ENCODE results near the gene SLC15A1. TPM values are rescaled to one million over a fixed set of nuclear protein-coding genes. Genes with fewer than 3 reads are reported as not detected.
"Not testable (repeated sequence)": the region's sequence is repeated elsewhere in the genome, so short reads cannot be mapped to it uniquely, and the experiment has no call there.

Gene SLC15A1
- total and polyA plus RNA-seq, 7 experiments from 2014 or later = not detected

GRCh38 chr13:98647121-98647520 is 105.4 kb downstream of the SLC15A1 start:
- ATAC-seq = no peak
- intact Hi-C loops (cut with micrococcal nuclease) = no loop called here
- Histone ChIP-seq H3K27ac (ENCODE audit: low read depth, low read length) (no peak overlapping the region), H3K9me3 (ENCODE audit: control insufficient read depth in 2 of 3, low read length in 3 of 3) (no peaks in the 10 kb centered on the region), H3K27me3 (ENCODE audit: control insufficient read depth in 2 of 2, insufficient read depth in 2 of 2, low read length in 2 of 2) (no peaks in the 10 kb centered on the region), H3K36me3 (ENCODE audit: control insufficient read depth in 2 of 3, insufficient read depth in 3 of 3, low read length in 3 of 3) (no peaks in the 10 kb centered on the region), H3K4me3 (ENCODE audit: low read length) (no peak overlapping the region), H3K4me1 (ENCODE audit: control insufficient read depth in 2 of 2, insufficient read depth in 2 of 2, low read length in 2 of 2) (no peaks in the 10 kb centered on the region)
- no peak overlapping the region for H3K4me3 Mint-ChIP-seq
- DNase-seq = no peak
- no peaks in the 10 kb centered on the region for H3K4me1 Mint-ChIP-seq
- ChIA-PET POLR2A (no interaction called here), CTCF (interaction anchor here (0.8 kb wide), 1 partner anchor 173 kb away, joined by 3 read pairs; no protein-coding TSS in a partner anchor)
- H3K36me3 Mint-ChIP-seq = no peaks in the 10 kb centered on the region
- no peak overlapping the region for H3K27ac Mint-ChIP-seq
- no peaks in the 10 kb centered on the region for H3K9me3 Mint-ChIP-seq
- peaks cover 0 to 27% (median 5%) of the 10 kb centered on the region in 5 donors for H3K27me3 Mint-ChIP-seq

- DNase-seq (no peak), ATAC-seq (no peak)
- ChIA-PET CTCF (interaction anchor here (0.7 kb wide), 1 partner anchor 9 kb away, joined by 4 read pairs; no protein-coding TSS in a partner anchor), POLR2A (no interaction called here)
- H3K36me3 ChIP-seq (ENCODE audit: control insufficient read depth in 2 of 3, insufficient read depth in 3 of 3, low read length in 3 of 3) = no peaks in the 10 kb centered on the region
- intact Hi-C loops (cut with micrococcal nuclease) = no loop called here
- no peaks in the 10 kb centered on the region for H3K4me1 Mint-ChIP-seq
- H3K4me3 Mint-ChIP-seq = no peak overlapping the region
- H3K4me1 ChIP-seq (ENCODE audit: control insufficient read depth in 2 of 2, insufficient read depth in 2 of 2, low read length in 2 of 2) = no peaks in the 10 kb centered on the region
- H3K27me3 ChIP-seq (ENCODE audit: control insufficient read depth in 2 of 2, insufficient read depth in 2 of 2, low read length in 2 of 2) = no peaks in the 10 kb centered on the region
- no peak overlapping the region for H3K27ac Mint-ChIP-seq
- H3K27ac ChIP-seq (ENCODE audit: low read depth, low read length) = no peak overlapping the region
- H3K9me3 ChIP-seq (ENCODE audit: control insufficient read depth in 2 of 3, low read length in 3 of 3) = no peaks in the 10 kb centered on the region
- H3K27me3 Mint-ChIP-seq = peaks cover 0 to 23% (median 5%) of the 10 kb centered on the region in 5 donors
- no peaks in the 10 kb centered on the region for H3K9me3 Mint-ChIP-seq
- no peaks in the 10 kb centered on the region for H3K36me3 Mint-ChIP-seq
- no peak overlapping the region for H3K4me3 ChIP-seq (ENCODE audit: low read length)
Observed at GRCh38 chr13:98643479-98643878, 109.0 kb downstream of the SLC15A1 start.

- intact Hi-C loops (cut with micrococcal nuclease) = no loop called here
- POLR2A ChIA-PET = no interaction called here
- DNase-seq (no peak), ATAC-seq (no peak)
- Mint-ChIP-seq H3K36me3 (no peaks in the 10 kb centered on the region), H3K4me3 (no peak overlapping the region), H3K27ac (no peak overlapping the region), H3K4me1 (no peaks in the 10 kb centered on the region), H3K27me3 (peaks cover 0 to 24% (median 5%) of the 10 kb centered on the region in 5 donors), H3K9me3 (no peaks in the 10 kb centered on the region)
- Histone ChIP-seq H3K27ac (ENCODE audit: low read depth, low read length) (no peak overlapping the region), H3K4me1 (ENCODE audit: control insufficient read depth in 2 of 2, insufficient read depth in 2 of 2, low read length in 2 of 2) (no peaks in the 10 kb centered on the region), H3K9me3 (ENCODE audit: control insufficient read depth in 2 of 3, low read length in 3 of 3) (no peaks in the 10 kb centered on the region), H3K27me3 (ENCODE audit: control insufficient read depth in 2 of 2, insufficient read depth in 2 of 2, low read length in 2 of 2) (no peaks in the 10 kb centered on the region), H3K4me3 (ENCODE audit: low read length) (no peak overlapping the region), H3K36me3 (ENCODE audit: control insufficient read depth in 2 of 3, insufficient read depth in 3 of 3, low read length in 3 of 3) (no peaks in the 10 kb centered on the region)
- CTCF ChIA-PET = no interaction called here
Observed at GRCh38 chr13:98641075-98641474, 111.4 kb downstream of the SLC15A1 start.

- H3K9me3 ChIP-seq (ENCODE audit: control insufficient read depth in 2 of 3, low read length in 3 of 3); H3K27ac ChIP-seq (ENCODE audit: low read depth, low read length); H3K4me1 ChIP-seq (ENCODE audit: control insufficient read depth in 2 of 2, insufficient read depth in 2 of 2, low read length in 2 of 2); H3K9me3 Mint-ChIP-seq; H3K27me3 ChIP-seq (ENCODE audit: control insufficient read depth in 2 of 2, insufficient read depth in 2 of 2, low read length in 2 of 2); DNase-seq; ATAC-seq; H3K27ac Mint-ChIP-seq; H3K4me3 ChIP-seq (ENCODE audit: low read length); POLR2A ChIA-PET; H3K36me3 ChIP-seq (ENCODE audit: control insufficient read depth in 2 of 3, insufficient read depth in 3 of 3, low read length in 3 of 3); H3K4me1 Mint-ChIP-seq; H3K36me3 Mint-ChIP-seq; H3K4me3 Mint-ChIP-seq; intact Hi-C loops (cut with micrococcal nuclease): not testable (repeated sequence)
- CTCF ChIA-PET = interaction anchor here (0.6 kb wide), 2 partner anchors 103 to 1347 kb away, joined by 3 to 4 read pairs; no protein-coding TSS in a partner anchor
- H3K27me3 Mint-ChIP-seq = peaks cover 0 to 23% (median 5%) of the 10 kb centered on the region in 5 donors
Observed at GRCh38 chr13:98639785-98640184, 112.7 kb downstream of the SLC15A1 start.

GRCh38 chr13:98638352-98638751 is 114.1 kb downstream of the SLC15A1 start:
- H3K36me3 ChIP-seq (ENCODE audit: control insufficient read depth in 2 of 3, insufficient read depth in 3 of 3, low read length in 3 of 3); H3K4me1 ChIP-seq (ENCODE audit: control insufficient read depth in 2 of 2, insufficient read depth in 2 of 2, low read length in 2 of 2); H3K27me3 ChIP-seq (ENCODE audit: control insufficient read depth in 2 of 2, insufficient read depth in 2 of 2, low read length in 2 of 2); H3K9me3 Mint-ChIP-seq; H3K9me3 ChIP-seq (ENCODE audit: control insufficient read depth in 2 of 3, low read length in 3 of 3); intact Hi-C loops (cut with micrococcal nuclease); H3K27ac ChIP-seq (ENCODE audit: low read depth, low read length); POLR2A ChIA-PET; H3K4me3 ChIP-seq (ENCODE audit: low read length); H3K4me3 Mint-ChIP-seq; H3K36me3 Mint-ChIP-seq; H3K4me1 Mint-ChIP-seq; ATAC-seq; DNase-seq; H3K27ac Mint-ChIP-seq: not testable (repeated sequence)
- H3K27me3 Mint-ChIP-seq = peaks cover 0 to 14% (median 0%) of the 10 kb centered on the region in 5 donors
- CTCF ChIA-PET = interaction anchor here (1.2 kb wide), 1 partner anchor 15 kb away, joined by 3 read pairs; no protein-coding TSS in a partner anchor

Other genes starting within 250 kb of the SLC15A1 start
- gene STK24, start 175.6 kb downstream of the SLC15A1 start, total RNA-seq = 100 to 1,000 TPM in 3 of 5 experiments, 10 to 100 TPM in 2; 90.1 to 148 (median 121) TPM
- gene STK24, start 175.6 kb downstream of the SLC15A1 start, polyA plus RNA-seq = 10 to 100 TPM; 29.8 to 44.4 TPM
- 100 to 1,000 TPM in 4 of 5 experiments, 10 to 100 TPM in 1; 75.1 to 214 (median 128) TPM for gene DOCK9, start 225.4 kb upstream of the SLC15A1 start, total RNA-seq
- gene DOCK9, start 225.4 kb upstream of the SLC15A1 start, polyA plus RNA-seq = 10 to 100 TPM; 22.2 to 40.2 TPM

All from naive thymus-derived CD4-positive, alpha-beta T cell (primary cell).